B cell (primary cell): ENCODE results near the gene HAX1.

Source experiments
- CTCF ChIP-seq: fragments of 200-600 bp; IDR thresholded peaks from one replicate; pipeline ENCODE4 v1.8.0; 2022; ENCODE audit warnings: antibody characterized with exemption, mild to moderate bottlenecking
- EZH2 ChIP-seq: IDR thresholded peaks from 2 replicates; pipeline ENCODE4 v1.6.1; 2012; ENCODE audit warnings: borderline replicate concordance, low read depth, mild to moderate bottlenecking, moderate library complexity, low read length; ENCODE audit not compliant: insufficient read depth, poor library complexity, severe bottlenecking

- no peak for TF ChIP-seq CTCF
- no peak for TF ChIP-seq EZH2
These were observed 49.5 kb upstream of the HAX1 start for GRCh38 chr1:154222918-154223317.
